ENCODE results near the gene MAD1L1.

DNA sequence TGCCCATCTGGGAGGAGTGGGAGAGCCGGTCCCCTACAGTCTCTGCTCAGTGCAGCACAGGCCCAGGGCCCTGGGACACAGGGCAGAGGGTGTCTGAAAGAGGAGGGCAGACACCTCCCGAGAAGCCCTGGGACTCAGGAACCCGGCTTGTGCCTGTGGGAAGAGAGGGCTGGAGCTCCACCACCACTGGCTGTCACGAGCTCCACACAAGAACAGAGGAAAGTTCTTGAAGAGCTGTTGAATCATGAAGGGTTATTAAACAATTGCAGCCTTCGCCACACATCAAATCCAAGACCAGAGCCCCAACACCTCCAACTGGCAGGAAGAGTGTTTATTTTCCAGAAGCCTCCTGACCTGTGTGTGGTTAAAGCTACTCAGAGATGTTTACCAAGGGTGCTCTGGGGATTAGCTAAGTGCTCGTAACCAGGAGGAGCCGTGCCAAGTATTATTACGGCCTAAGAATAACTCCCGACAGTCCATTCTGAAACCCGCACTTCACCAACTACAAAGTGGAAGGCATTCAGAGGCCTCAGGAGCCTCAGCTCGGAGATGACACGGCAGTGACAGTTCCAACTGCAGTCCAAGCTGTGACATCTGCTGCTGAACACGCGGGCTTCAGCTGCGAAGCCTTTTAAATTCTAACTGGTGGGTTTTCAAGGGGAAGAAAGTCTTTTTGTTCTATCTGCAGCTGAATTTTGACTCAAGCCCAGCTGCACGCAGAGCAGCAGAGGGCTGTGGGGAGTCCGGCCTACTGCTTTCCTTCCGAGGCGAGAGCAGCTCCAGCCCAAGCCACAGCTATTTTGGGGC lies 75.1 kb downstream of the MAD1L1 start:
- TF ChIP-seq, protein P1, sequence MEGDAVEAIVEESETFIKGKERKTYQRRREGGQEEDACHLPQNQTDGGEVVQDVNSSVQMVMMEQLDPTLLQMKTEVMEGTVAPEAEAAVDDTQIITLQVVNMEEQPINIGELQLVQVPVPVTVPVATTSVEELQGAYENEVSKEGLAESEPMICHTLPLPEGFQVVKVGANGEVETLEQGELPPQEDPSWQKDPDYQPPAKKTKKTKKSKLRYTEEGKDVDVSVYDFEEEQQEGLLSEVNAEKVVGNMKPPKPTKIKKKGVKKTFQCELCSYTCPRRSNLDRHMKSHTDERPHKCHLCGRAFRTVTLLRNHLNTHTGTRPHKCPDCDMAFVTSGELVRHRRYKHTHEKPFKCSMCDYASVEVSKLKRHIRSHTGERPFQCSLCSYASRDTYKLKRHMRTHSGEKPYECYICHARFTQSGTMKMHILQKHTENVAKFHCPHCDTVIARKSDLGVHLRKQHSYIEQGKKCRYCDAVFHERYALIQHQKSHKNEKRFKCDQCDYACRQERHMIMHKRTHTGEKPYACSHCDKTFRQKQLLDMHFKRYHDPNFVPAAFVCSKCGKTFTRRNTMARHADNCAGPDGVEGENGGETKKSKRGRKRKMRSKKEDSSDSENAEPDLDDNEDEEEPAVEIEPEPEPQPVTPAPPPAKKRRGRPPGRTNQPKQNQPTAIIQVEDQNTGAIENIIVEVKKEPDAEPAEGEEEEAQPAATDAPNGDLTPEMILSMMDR (IDR thresholded peaks at IDR 0.05; ENCODE audit: low read depth, low read length, poor library complexity, severe bottlenecking), result no peak
- TF ChIP-seq EZH2phosphoT487 (IDR thresholded peaks at IDR 0.05; ENCODE audit: borderline replicate concordance, low read length), result no peak
